Measurements from ENCODE around the gene SRPK3. TPM values are rescaled to one million over a fixed set of nuclear protein-coding genes. Genes with fewer than 3 reads are reported as not detected.

SRPK3 gene
- total RNA-seq, 2 experiments from 2014 or later, result not detected

GRCh38 chrX:153771415-153772315 is 9.2 kb upstream of the SRPK3 start:
- H3K9me3 Mint-ChIP-seq, result no peaks in the 10 kb centered on the region
- TF ChIP-seq, protein P1, sequence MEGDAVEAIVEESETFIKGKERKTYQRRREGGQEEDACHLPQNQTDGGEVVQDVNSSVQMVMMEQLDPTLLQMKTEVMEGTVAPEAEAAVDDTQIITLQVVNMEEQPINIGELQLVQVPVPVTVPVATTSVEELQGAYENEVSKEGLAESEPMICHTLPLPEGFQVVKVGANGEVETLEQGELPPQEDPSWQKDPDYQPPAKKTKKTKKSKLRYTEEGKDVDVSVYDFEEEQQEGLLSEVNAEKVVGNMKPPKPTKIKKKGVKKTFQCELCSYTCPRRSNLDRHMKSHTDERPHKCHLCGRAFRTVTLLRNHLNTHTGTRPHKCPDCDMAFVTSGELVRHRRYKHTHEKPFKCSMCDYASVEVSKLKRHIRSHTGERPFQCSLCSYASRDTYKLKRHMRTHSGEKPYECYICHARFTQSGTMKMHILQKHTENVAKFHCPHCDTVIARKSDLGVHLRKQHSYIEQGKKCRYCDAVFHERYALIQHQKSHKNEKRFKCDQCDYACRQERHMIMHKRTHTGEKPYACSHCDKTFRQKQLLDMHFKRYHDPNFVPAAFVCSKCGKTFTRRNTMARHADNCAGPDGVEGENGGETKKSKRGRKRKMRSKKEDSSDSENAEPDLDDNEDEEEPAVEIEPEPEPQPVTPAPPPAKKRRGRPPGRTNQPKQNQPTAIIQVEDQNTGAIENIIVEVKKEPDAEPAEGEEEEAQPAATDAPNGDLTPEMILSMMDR (IDR thresholded peaks at IDR 0.05), result no peak
- H3K36me3 Mint-ChIP-seq (ENCODE audit: low read depth), result no peaks in the 10 kb centered on the region
- H3K4me3 Mint-ChIP-seq, result no peak overlapping the region
- no peaks in the 10 kb centered on the region for H3K27me3 Mint-ChIP-seq
- H3K27ac Mint-ChIP-seq, result no peak overlapping the region
- Histone ChIP-seq H3K36me3 (ENCODE audit: insufficient read depth, low read length) (no peaks in the 10 kb centered on the region), H3K27me3 (ENCODE audit: control insufficient read depth in 1 of 2, insufficient read depth in 2 of 2, low read length in 2 of 2) (no peaks in the 10 kb centered on the region), H3K27ac (ENCODE audit: low read depth in 1 of 2, low read length in 2 of 2) (no peak overlapping the region), H3K9me3 (ENCODE audit: control insufficient read depth in 1 of 2, insufficient read depth in 1 of 2, low read length in 2 of 2) (no peaks in the 10 kb centered on the region), H3K4me3 (ENCODE audit: low read length) (no peak overlapping the region), H3K4me1 (ENCODE audit: insufficient read depth, low read length) (peaks cover 4% of the 10 kb centered on the region)
- CTCF ChIA-PET, result no interaction called here
- POLR2A ChIA-PET, result no interaction called here
- H3K4me1 Mint-ChIP-seq (ENCODE audit: low read depth), result no peaks in the 10 kb centered on the region
- ATAC-seq (ENCODE audit: poor library complexity) (no peak), DNase-seq (peak in 2 of 14 experiments; percentile 4 to 8)
- intact Hi-C loops (cut with DNase I, micrococcal nuclease), result no loop called here

DNA sequence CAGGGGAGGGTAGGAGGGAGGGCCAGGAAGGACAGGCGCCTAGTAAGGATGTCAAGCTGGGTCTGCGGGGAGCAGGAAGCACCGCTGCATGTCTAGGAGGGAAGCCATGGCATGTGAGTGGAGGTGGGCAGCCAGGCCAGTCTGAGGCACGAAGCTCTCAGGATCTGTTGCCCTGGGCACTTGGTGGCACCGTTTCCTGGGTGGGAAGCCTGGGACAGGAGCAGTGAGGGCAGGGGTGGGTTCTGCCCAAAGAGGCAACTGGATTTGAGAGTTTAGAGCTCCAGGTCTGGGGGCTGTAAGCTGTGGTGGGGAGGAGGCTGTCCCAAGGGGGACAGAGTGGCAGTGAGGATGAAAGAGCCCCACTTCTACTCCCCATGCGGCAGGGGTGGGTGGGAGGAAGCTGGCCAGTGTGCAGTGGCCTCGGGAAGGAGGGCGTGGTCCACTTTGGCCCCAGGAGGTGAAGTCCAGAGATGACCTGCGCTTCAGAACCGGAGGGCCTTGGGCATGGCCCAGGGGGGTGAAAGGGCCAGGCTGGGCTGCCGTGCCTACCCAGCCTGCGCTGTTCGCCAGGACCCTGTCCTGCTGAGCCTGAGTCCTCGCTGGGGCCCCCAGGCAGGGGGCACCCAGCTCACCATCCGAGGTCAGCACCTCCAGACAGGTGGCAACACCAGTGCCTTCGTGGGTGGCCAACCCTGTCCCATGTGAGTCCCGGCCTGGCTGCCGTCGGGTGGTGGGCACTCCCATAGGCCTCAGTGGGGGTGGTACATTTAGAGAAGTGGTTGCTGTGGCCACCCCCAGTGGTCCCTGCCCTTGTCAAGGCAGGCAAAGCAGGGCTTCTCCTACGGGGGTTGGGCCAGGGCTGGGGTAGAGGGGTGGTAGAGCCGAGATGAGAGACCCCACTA is 8.3 kb upstream of the SRPK3 start:
- H3K4me3 ChIP-seq (ENCODE audit: low read length), result no peak overlapping the region
- no peak overlapping the region for H3K4me3 Mint-ChIP-seq
- no peaks in the 10 kb centered on the region for H3K36me3 ChIP-seq (ENCODE audit: insufficient read depth, low read length)
- no peaks in the 10 kb centered on the region for H3K36me3 Mint-ChIP-seq (ENCODE audit: low read depth)
- H3K9me3 ChIP-seq (ENCODE audit: control insufficient read depth in 1 of 2, insufficient read depth in 1 of 2, low read length in 2 of 2), result no peaks in the 10 kb centered on the region
- POLR2A ChIA-PET, result no interaction called here
- no peak overlapping the region for H3K27ac Mint-ChIP-seq
- no peaks in the 10 kb centered on the region for H3K27me3 ChIP-seq (ENCODE audit: control insufficient read depth in 1 of 2, insufficient read depth in 2 of 2, low read length in 2 of 2)
- H3K9me3 Mint-ChIP-seq, result no peaks in the 10 kb centered on the region
- DNase-seq, result peak in 1 of 14 experiments; percentile 2
- TF ChIP-seq, protein P1 (IDR thresholded peaks at IDR 0.05), result no peak
- no peak overlapping the region for H3K27ac ChIP-seq (ENCODE audit: low read depth in 1 of 2, low read length in 2 of 2)
- peaks cover 4% of the 10 kb centered on the region for H3K4me1 ChIP-seq (ENCODE audit: insufficient read depth, low read length)
- no peaks in the 10 kb centered on the region for H3K4me1 Mint-ChIP-seq (ENCODE audit: low read depth)
- intact Hi-C loops (cut with DNase I, micrococcal nuclease), result no loop called here
- no peaks in the 10 kb centered on the region for H3K27me3 Mint-ChIP-seq
- CTCF ChIA-PET, result no interaction called here
- no peak for ATAC-seq (ENCODE audit: poor library complexity)

- Histone ChIP-seq H3K27ac (ENCODE audit: low read depth in 1 of 2, low read length in 2 of 2) (no peak overlapping the region), H3K36me3 (ENCODE audit: insufficient read depth, low read length) (no peaks in the 10 kb centered on the region), H3K27me3 (ENCODE audit: control insufficient read depth in 1 of 2, insufficient read depth in 2 of 2, low read length in 2 of 2) (no peaks in the 10 kb centered on the region), H3K4me1 (ENCODE audit: insufficient read depth, low read length) (no peaks in the 10 kb centered on the region), H3K9me3 (ENCODE audit: control insufficient read depth in 1 of 2, insufficient read depth in 1 of 2, low read length in 2 of 2) (no peaks in the 10 kb centered on the region), H3K4me3 (ENCODE audit: low read length) (no peak overlapping the region)
- no peak overlapping the region for H3K4me3 Mint-ChIP-seq
- no peaks in the 10 kb centered on the region for H3K4me1 Mint-ChIP-seq (ENCODE audit: low read depth)
- ATAC-seq (ENCODE audit: poor library complexity), result no peak
- intact Hi-C loops (cut with DNase I, micrococcal nuclease), result no loop called here
- CTCF ChIA-PET, result no interaction called here
- POLR2A ChIA-PET, result no interaction called here
- no peaks in the 10 kb centered on the region for H3K9me3 Mint-ChIP-seq
- no peak for DNase-seq
- no peak overlapping the region for H3K27ac Mint-ChIP-seq
- H3K36me3 Mint-ChIP-seq (ENCODE audit: low read depth), result no peaks in the 10 kb centered on the region
- TF ChIP-seq, protein P1 (IDR thresholded peaks at IDR 0.05), result no peak
- H3K27me3 Mint-ChIP-seq, result no peaks in the 10 kb centered on the region
Measured at GRCh38 chrX:153773218-153773611, 7.6 kb upstream of the SRPK3 start.

All from CD4-positive, alpha-beta T cell (primary cell).